Measurements from ENCODE around the gene LHX2. TPM values are rescaled to one million over a fixed set of nuclear protein-coding genes. Genes with fewer than 3 reads are reported as not detected.

The LHX2 gene
- polyA plus RNA-seq, 1 of the 3 experiments (the other 2 are of a cell fraction), result not detected

DNA sequence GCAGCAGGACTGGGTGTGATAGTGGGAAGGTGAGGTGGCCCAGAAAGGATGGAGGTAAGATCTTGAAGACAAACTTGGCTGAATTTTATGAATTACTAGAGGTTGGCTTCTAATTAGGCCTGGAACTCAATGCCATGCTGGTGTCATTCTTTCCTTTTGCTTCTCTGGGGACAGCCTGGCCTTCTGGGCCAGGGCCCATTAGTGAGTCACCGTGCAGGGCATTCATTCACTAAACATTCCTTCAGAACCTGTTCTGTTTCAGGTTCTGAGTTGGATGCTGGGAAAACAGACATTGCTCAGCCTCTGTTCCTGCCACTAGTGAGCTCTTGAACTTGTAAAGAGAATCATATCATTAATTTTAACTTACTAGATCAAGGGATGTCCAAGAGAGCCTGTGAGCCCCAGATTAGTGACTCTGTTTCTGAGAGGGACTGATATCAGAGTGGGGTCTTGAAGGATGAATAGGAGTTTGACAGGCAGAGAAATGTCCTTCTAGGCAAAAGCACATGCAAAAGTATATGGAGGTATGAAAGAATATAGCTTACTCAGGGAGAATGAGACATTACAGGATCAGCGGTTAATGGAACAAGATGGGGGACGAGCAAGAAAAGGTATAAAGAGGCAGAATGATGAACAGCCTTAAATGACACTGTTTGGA lies 66.5 kb downstream of the LHX2 start:
- Histone ChIP-seq H3K9me3 (no peaks in the 10 kb centered on the region), H3K79me2 (ENCODE audit: insufficient read depth) (no peaks in the 10 kb centered on the region), H3K9me2 (no peaks in the 10 kb centered on the region), H3F3A (replicated peaks; ENCODE audit: insufficient read depth) (no peaks in the 10 kb centered on the region), H3K27ac (ENCODE audit: low read depth in 2 of 2, low read length in 1 of 2) (peak overlapping the region in 1 of 2 experiments; percentile 33; a peak in 1 of 4 replicates), H3K4me1 (ENCODE audit: control insufficient read depth in 1 of 2, insufficient read depth in 2 of 2, low read depth in 1 of 2, low read length in 1 of 2) (no peaks in the 10 kb centered on the region), H3K4me3 (ENCODE audit: low read depth in 2 of 2, low read length in 1 of 2) (no peak overlapping the region), H2AFZ (ENCODE audit: low read depth) (no peak overlapping the region), H3K27me3 (ENCODE audit: insufficient read depth) (peaks cover 9% of the 10 kb centered on the region; the same call in 1 of the 2 replicates), H3K4me2 (peak overlapping the region; percentile 50), H4K20me1 (ENCODE audit: insufficient read depth) (no peaks in the 10 kb centered on the region), H3K36me3 (replicated peaks in 1 of 2; ENCODE audit: control insufficient read depth in 1 of 2, insufficient read depth in 2 of 2, low read length in 1 of 2) (no peaks in the 10 kb centered on the region), H3K9ac (no peak overlapping the region)
- TF ChIP-seq NRF1 (IDR thresholded peaks at IDR 0.05; ENCODE audit: low read depth, low read length) (no peak), TCF12 (IDR thresholded peaks at IDR 0.05) (peak; percentile 40), SIN3A (IDR thresholded peaks at IDR 0.05; ENCODE audit: borderline replicate concordance, low read depth, low read length) (no peak), NFIC (IDR thresholded peaks at IDR 0.05; ENCODE audit: borderline replicate concordance) (0 out of 2 replicates have a peak, but pooled peaks have one; percentile 37), USF1 (IDR thresholded peaks at IDR 0.05; ENCODE audit: borderline replicate concordance, low read depth) (no peak), MXI1 (IDR thresholded peaks at IDR 0.05; ENCODE audit: low read depth, low read length) (no peak), FOXJ3 (CRISPR knock-in tag; IDR thresholded peaks at IDR 0.05) (no peak), REST (IDR thresholded peaks at IDR 0.05; ENCODE audit: low read depth, low read length) (no peak), FOSL2 (IDR thresholded peaks at IDR 0.05; ENCODE audit: borderline replicate concordance, low read depth) (peak; percentile 16; the same call in 1 of the 2 replicates), EZH2phosphoT487 (IDR thresholded peaks at IDR 0.05; ENCODE audit: borderline replicate concordance, low read depth) (no peak), EP300 (IDR thresholded peaks at IDR 0.05; ENCODE audit: borderline replicate concordance in 1 of 2, low read depth in 1 of 2, low read length in 1 of 2) (0 out of 4 replicates have a peak, but pooled peaks of 1 of the 2 experiments have one; percentile 8), RCOR1 (IDR thresholded peaks at IDR 0.05; ENCODE audit: low read length) (no peak), RXRA (IDR thresholded peaks at IDR 0.05; ENCODE audit: borderline replicate concordance, low read depth) (no peak), YY1 (IDR thresholded peaks at IDR 0.05; ENCODE audit: low read depth) (no peak)
- TF ChIP-seq, protein P1, sequence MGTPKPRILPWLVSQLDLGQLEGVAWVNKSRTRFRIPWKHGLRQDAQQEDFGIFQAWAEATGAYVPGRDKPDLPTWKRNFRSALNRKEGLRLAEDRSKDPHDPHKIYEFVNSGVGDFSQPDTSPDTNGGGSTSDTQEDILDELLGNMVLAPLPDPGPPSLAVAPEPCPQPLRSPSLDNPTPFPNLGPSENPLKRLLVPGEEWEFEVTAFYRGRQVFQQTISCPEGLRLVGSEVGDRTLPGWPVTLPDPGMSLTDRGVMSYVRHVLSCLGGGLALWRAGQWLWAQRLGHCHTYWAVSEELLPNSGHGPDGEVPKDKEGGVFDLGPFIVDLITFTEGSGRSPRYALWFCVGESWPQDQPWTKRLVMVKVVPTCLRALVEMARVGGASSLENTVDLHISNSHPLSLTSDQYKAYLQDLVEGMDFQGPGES (IDR thresholded peaks at IDR 0.05; ENCODE audit: low read depth, low read length), result no peak
- ChIA-PET CTCF (interaction anchor here (1.2 kb wide), 1 partner anchor 37 kb away, joined by 3 read pairs; no protein-coding TSS in a partner anchor), POLR2A (no interaction called here)
- 64% methylated on average over 3 of the region's 3 CpGs for WGBS (ENCODE audit: low lambda C conversion rate)
- no peak for DNase-seq
